Astrocyte of the cerebellum (primary cell): ENCODE results near the gene SNAI3.

ENCODE experiments used
- DNase-seq: peaks from one replicate; pipeline ENCODE4 v3.0.0-alpha.2; 2011; ENCODE audit warnings: low read depth
- H3K4me3 ChIP-seq: 2 replicates; pipeline ENCODE4 v1.5.1; 2011; ENCODE audit warnings: mild to moderate bottlenecking, low read depth, low read length, moderate library complexity
- CTCF ChIP-seq: IDR thresholded peaks from 2 replicates; pipeline ENCODE4 v1.5.1; 2012; ENCODE audit warnings: low read length, low read depth, moderate library complexity, mild to moderate bottlenecking; ENCODE audit errors: missing control alignments
- in situ Hi-C: cut with HindIII; loops from 2 replicates; pipeline ENCODE4 v1.10.0; 2017; ENCODE audit warnings: low sequenced_read_pairs

Gene SNAI3

GRCh38 chr16:88630433-88630832 lies 55.9 kb downstream of the SNAI3 start:
- TF ChIP-seq CTCF, result no peak
- no peak for DNase-seq
- in situ Hi-C loops, result no loop called here
- H3K4me3 ChIP-seq, result no peak overlapping the region

GRCh38 chr16:88629835-88630234 lies 56.5 kb downstream of the SNAI3 start:
- in situ Hi-C loops, result loop anchor here (5.0 kb wide), 1 partner anchor 43 kb away; no protein-coding TSS in a partner anchor
- H3K4me3 ChIP-seq, result no peak overlapping the region
- no peak for DNase-seq
- no peak for TF ChIP-seq CTCF

- H3K4me3 ChIP-seq, result no peak overlapping the region
- peak; percentile 52 for TF ChIP-seq CTCF
- in situ Hi-C loops, result loop anchor here (5.0 kb wide), 1 partner anchor 41 kb away; no protein-coding TSS in a partner anchor
- DNase-seq, result no peak
These were observed 57.8 kb downstream of the SNAI3 start for GRCh38 chr16:88628512-88628974.
